Measurements from ENCODE around the gene SP6.

DNA sequence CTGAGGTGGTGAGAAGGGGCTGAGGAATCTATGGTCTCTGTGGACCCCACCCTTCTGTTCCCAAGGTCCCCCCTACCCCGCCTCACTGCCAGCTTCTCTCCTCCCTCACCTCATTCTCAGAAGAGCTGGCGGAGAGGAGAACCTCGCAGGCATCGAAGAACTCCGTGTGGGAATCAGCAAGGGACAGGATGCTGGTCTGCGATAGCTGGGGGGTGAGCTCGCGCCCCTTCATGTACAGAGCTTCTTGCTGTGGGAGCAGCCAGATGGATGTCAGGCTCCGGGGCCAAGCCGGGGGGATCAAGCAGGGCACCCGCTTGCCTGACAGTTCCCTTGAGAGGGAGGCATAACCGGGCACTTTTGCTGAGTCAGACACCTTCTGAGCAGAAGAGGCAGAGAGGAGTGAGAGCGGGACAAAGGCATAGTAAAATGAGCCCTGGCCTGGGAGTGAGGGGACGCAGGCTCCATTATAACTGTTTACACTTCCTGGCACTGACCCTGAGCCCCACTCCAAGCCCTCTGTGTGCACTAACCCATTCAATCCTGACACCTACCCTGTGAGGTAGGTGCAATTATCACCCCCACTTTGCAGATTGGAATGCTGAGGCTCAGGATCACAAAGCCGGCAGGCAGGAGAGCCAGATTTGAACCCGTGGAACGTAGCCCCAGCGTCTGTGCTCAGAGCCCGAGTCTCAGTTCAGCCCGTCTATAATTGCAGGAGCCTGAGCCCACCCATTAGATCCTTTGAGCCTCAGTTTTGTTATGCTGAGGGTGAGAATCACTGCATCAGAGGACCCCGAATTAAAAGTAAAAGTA is 35.7 kb downstream of the SP6 start:
- TF ChIP-seq EZH2 (IDR thresholded peaks at IDR 0.05; ENCODE audit: borderline replicate concordance, low read length) (no peak), CTCF (conservative IDR thresholded peaks at IDR 0.05 in 1 of 2, IDR thresholded peaks at IDR 0.05 in 1 of 2; ENCODE audit: extremely low read depth in 1 of 2, insufficient read depth in 1 of 2, low read depth in 1 of 2, low read length in 2 of 2) (no peak)

All from mammary epithelial cell (primary cell).